Heart left ventricle (tissue), 16 donors: ENCODE results near the gene LYZL1. TPM values are rescaled to one million over a fixed set of nuclear protein-coding genes. Genes with fewer than 3 reads are reported as not detected.

Source experiments
- ATAC-seq, 4 donors: fragments of 200-7000 bp; cut with Tn5 transposase; one replicate each; pipeline ENCODE4 v1.9.1; 2020 to 2022; ENCODE audit warnings: moderate library complexity in 4 of 4, mild to moderate bottlenecking in 3 of 4, moderate number of reproducible peaks in 1 of 4
- DNase-seq, 5 donors: peaks; one replicate each; pipeline ENCODE4 v3.0.0-alpha.2; 2020
- H3K27ac ChIP-seq, 12 donors: fragments of 200-600 bp; sonication (generic) in 4 of 12; one replicate each; pipeline versions ENCODE4 v1.5.0 to v1.8.0; 2016 to 2022; ENCODE audit warnings: mild to moderate bottlenecking in 2 of 12
- H3K27me3 ChIP-seq, 9 donors: fragments of 200-600 bp; sonication (generic) in 2 of 9; one replicate each; pipeline versions ENCODE4 v1.5.1 to v1.8.0; 2016 to 2022; ENCODE audit warnings: mild to moderate bottlenecking in 3 of 9
- H3K36me3 ChIP-seq, 9 donors: fragments of 200-600 bp; sonication (generic) in 2 of 9; one replicate each; pipeline versions ENCODE4 v1.5.0 to v1.8.0; 2018 to 2022; ENCODE audit warnings: mild to moderate bottlenecking in 2 of 9
- H3K4me1 ChIP-seq, 12 donors: fragments of 200-600 bp; sonication (generic) in 4 of 12; one replicate each; pipeline versions ENCODE4 v1.5.0 to v1.8.0; 2016 to 2022; ENCODE audit warnings: mild to moderate bottlenecking in 3 of 12
- H3K4me3 ChIP-seq, 12 donors: fragments of 200-600 bp; sonication (generic) in 4 of 12; one replicate each; pipeline versions ENCODE4 v1.5.0 to v1.8.0; 2017 to 2022; ENCODE audit warnings: mild to moderate bottlenecking in 9 of 12, moderate library complexity in 4 of 12
- H3K9me3 ChIP-seq, 12 donors: fragments of 200-600 bp; sonication (generic) in 4 of 12; one replicate each; pipeline versions ENCODE4 v1.5.0 to v1.8.0; 2016 to 2022; ENCODE audit warnings: mild to moderate bottlenecking in 1 of 12
- POLR2A ChIP-seq, 2 donors: fragments of 450-650 bp; IDR thresholded peaks; one replicate each; pipeline ENCODE4 v1.6.1; 2017; ENCODE audit warnings: antibody characterized with exemption in 2 of 2, mild to moderate bottlenecking in 2 of 2, moderate library complexity in 2 of 2
- WGBS, 4 donors: extraction: QIAGEN DNeasy Blood & Tissue Kit in 2 of 4; methylation state at CpG; one replicate each; pipeline versions ENCODE4 v1.1.5 to v1.1.7; 2013 to 2018; 5-methylcytosine and 5-hydroxymethylcytosine counted together
- intact Hi-C, 10 donors: fragments of 100-400 bp; cut with DNase I; formaldehyde crosslinking; loops; one replicate each; pipeline versions ENCODE4 v1.11.1 to v1.14.2; 2022
- polyA plus RNA-seq, 2 donors: library from polyadenylated mRNA; stranded (reverse); fragments of 200-250 nt; gene quantifications; one replicate each; pipeline ENCODE4 v1.2.3, GENCODE V29; 2013
- total RNA-seq, 9 donors: library from RNA; depleted of rRNA in 2 of 9; stranded (reverse); fragments of >200 nt in 2 of 9; fragmentation: NEBNext Ultra II Directional in 3 of 9; extraction: Animal tissue kit (Norgen Biotek cat#: 25700) in 3 of 9; gene quantifications; one replicate each; pipeline versions ENCODE4 v1.1.0 to v1.2.4, GENCODE V29; 2016 to 2023
- TF ChIP-seq, protein P1 (sequence below), 12 donors: fragments of 200-600 bp; sonication (generic) in 4 of 12; IDR thresholded peaks; one replicate each; pipeline versions ENCODE4 v1.5.0 to v1.8.0; 2018 to 2022; ENCODE audit warnings: antibody characterized with exemption in 12 of 12, mild to moderate bottlenecking in 5 of 12
- donor health status: ischemic (EF 13 %, LVEDD 7.1; RV severe dilation, severe dysfunction).
- donor health status: healthy with polysubstance abuse.
- donor health status: DM: no; HTN: yes; CAD: no.
- donor health status: DM: no; HTN: no; CAD: no.
- donor health status: ischemic (EF 25% LVEDD 6.9; RV normal size, moderate dysfunction).
- donor health status: ischemic (EF 25% LVEDD 5.7; RV mildly dilated, moderate dysfunction).
- donor health status: healthy.
- donor health status: DM: yes; HTN: yes; CAD: no.
- donor health status: ischemic (EF 35%, LVEDD 5.7; RV mildly dilated, moderate dysfunction).
- donor health status: nonischemic (EF 11% LVEDD 7.7; RV severe dilation, severe dysfunction).
- donor health status: DM: yes; HTN: yes; CAD: no.
- donor health status: PGD.
- donor health status: ischemic (EF 29% LVEDD 5.4; RV normal size, mild dysfunction).
- donor health status: nonischemic (EF 23%, LVEDD 6.1; RV moderate dilation, normal function).

LYZL1 gene
- total and polyA plus RNA-seq, 11 donors, result not detected

DNA sequence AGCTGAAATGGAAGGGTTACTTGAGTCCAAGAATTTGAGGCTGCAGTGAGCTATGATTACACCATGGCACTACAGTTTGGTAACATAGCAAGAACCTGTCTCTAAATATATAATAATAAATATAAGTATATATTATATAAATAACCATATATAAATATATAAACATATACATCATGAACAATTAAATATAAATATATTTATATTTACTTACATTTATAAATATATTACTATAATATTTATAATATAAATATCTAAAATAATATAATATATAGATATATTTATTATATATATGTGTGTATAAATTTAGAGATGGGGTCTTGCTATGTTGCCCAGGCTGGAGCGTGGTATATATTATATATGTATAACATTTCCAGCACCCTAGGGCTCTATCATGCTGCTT lies 42.4 kb upstream of the LYZL1 start:
- 93 to 97% (median 95%) methylated on average over 1 of the region's 1 CpG for WGBS, 4 donors
- Histone ChIP-seq H3K9me3 (no peaks in the 10 kb centered on the region), H3K4me1 (no peaks in the 10 kb centered on the region), H3K27me3 (no peaks in the 10 kb centered on the region), H3K4me3 (no peak overlapping the region), H3K27ac (no peak overlapping the region), H3K36me3 (no peaks in the 10 kb centered on the region)
- TF ChIP-seq POLR2A (IDR thresholded peaks at IDR 0.05), result no peak
- TF ChIP-seq, protein P1, sequence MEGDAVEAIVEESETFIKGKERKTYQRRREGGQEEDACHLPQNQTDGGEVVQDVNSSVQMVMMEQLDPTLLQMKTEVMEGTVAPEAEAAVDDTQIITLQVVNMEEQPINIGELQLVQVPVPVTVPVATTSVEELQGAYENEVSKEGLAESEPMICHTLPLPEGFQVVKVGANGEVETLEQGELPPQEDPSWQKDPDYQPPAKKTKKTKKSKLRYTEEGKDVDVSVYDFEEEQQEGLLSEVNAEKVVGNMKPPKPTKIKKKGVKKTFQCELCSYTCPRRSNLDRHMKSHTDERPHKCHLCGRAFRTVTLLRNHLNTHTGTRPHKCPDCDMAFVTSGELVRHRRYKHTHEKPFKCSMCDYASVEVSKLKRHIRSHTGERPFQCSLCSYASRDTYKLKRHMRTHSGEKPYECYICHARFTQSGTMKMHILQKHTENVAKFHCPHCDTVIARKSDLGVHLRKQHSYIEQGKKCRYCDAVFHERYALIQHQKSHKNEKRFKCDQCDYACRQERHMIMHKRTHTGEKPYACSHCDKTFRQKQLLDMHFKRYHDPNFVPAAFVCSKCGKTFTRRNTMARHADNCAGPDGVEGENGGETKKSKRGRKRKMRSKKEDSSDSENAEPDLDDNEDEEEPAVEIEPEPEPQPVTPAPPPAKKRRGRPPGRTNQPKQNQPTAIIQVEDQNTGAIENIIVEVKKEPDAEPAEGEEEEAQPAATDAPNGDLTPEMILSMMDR (IDR thresholded peaks at IDR 0.05), result no peak
- intact Hi-C loops, result no loop called here
- DNase-seq (no peak), ATAC-seq (no peak)

DNA sequence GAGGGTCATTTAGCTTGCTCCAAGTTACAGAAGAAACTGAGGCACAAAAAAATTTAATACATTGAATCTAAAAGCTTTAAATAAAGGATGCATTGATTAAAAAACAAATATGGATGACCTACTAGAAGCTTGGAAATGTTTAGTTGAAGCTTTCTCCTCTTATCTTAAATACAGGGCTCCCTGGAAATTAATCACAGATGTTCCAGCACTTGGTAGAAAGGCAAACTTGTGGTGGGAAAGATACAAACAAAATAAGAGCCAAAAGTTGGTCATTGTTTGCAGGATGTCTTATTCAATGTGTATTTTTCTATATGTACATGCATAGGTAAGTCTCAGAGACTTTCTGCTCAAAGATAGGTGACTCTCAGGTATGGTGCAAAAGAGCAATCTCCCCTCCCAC lies 40.7 kb upstream of the LYZL1 start:
- H3K36me3 ChIP-seq, result no peaks in the 10 kb centered on the region
- H3K27ac ChIP-seq, result no peak overlapping the region
- H3K4me3 ChIP-seq, result no peak overlapping the region
- no peaks in the 10 kb centered on the region for H3K27me3 ChIP-seq
- TF ChIP-seq POLR2A (IDR thresholded peaks at IDR 0.05), result no peak
- TF ChIP-seq, protein P1 (IDR thresholded peaks at IDR 0.05), result no peak
- H3K4me1 ChIP-seq, result peaks cover 0 to 7% (median 0%) of the 10 kb centered on the region in 12 donors
- H3K9me3 ChIP-seq, result no peaks in the 10 kb centered on the region
- no peak for DNase-seq
- intact Hi-C loops, result no loop called here
- ATAC-seq, result no peak

DNA sequence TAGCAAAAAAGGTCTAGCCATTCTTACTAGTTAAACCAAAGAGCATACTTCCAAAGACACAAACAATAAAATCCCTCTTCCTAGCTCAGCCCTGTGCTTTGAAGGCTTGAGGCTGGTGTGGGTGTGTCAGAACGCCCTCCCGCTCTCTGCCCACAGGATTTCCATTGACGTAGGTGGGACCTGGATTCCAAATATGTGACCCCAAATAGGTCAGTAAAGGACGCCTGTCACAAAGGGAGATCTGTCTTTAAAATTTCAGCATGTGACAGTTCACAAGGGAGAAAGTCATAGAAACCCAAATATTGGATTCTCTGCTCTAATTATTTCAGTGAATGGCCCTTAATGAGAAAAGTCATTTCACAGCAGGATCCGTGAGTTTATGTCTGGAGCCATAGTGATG lies 39.9 kb upstream of the LYZL1 start:
- 79 to 94% (median 87%) methylated on average over 5 of the region's 5 CpGs for WGBS, 4 donors
- DNase-seq, result no peak
- Histone ChIP-seq H3K27me3 (no peaks in the 10 kb centered on the region), H3K4me1 (peaks cover 0 to 15% (median 0%) of the 10 kb centered on the region in 12 donors), H3K9me3 (no peaks in the 10 kb centered on the region), H3K27ac (no peak overlapping the region), H3K36me3 (no peaks in the 10 kb centered on the region), H3K4me3 (no peak overlapping the region)
- TF ChIP-seq, protein P1 (IDR thresholded peaks at IDR 0.05), result no peak
- no peak for TF ChIP-seq POLR2A (IDR thresholded peaks at IDR 0.05)
- no peak for ATAC-seq
- intact Hi-C loops, result no loop called here

DNA sequence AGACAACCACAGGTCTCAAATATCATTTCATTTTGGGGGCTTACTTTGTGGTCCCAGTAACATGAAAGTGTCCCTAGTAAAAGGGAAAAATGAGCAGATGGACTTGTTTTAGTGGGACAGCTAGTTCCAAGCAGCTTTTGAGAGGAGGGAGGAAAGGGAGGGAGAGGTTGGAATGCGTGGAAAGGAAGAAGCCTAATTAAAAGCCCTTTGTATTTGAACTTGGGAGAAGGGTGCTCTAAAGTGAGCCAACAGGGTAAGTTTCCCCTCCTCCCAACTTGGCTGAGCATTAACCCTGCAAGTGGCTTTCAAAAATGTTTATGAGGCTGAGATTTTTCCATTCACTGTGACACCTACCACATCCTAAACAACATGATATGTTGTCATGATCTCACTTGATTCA lies 38.8 kb upstream of the LYZL1 start:
- TF ChIP-seq, protein P1 (IDR thresholded peaks at IDR 0.05), result no peak
- TF ChIP-seq POLR2A (IDR thresholded peaks at IDR 0.05), result no peak
- H3K4me1 ChIP-seq, result peaks cover 0 to 23% (median 3%) of the 10 kb centered on the region in 12 donors
- intact Hi-C loops, result loop anchor here in 1 of 10 donors (10.0 kb wide), 1 partner anchor 85 kb away; no protein-coding TSS in a partner anchor
- 53 to 73% (median 58%) methylated on average over 1 of the region's 1 CpG for WGBS, 4 donors
- no peaks in the 10 kb centered on the region for H3K36me3 ChIP-seq
- no peaks in the 10 kb centered on the region for H3K27me3 ChIP-seq
- H3K9me3 ChIP-seq, result no peaks in the 10 kb centered on the region
- no peak overlapping the region for H3K4me3 ChIP-seq
- DNase-seq, result no peak
- ATAC-seq, result no peak
- no peak overlapping the region for H3K27ac ChIP-seq
